ENCODE results near the gene TLE1.
"Not testable (repeated sequence)": the region's sequence is repeated elsewhere in the genome, so short reads cannot be mapped to it uniquely, and the experiment has no call there.

TLE1 gene

GRCh38 chr9:81716409-81716808 lies 27.1 kb upstream of the TLE1 start:
- Histone ChIP-seq H3K4me1 (ENCODE audit: control insufficient read depth, insufficient read depth, low read length) (no peaks in the 10 kb centered on the region), H3K9me3 (replicated peaks; ENCODE audit: low read length) (no peaks in the 10 kb centered on the region), H3K36me3 (ENCODE audit: insufficient read depth, low read length) (no peaks in the 10 kb centered on the region), H3K27me3 (ENCODE audit: control insufficient read depth, insufficient read depth, low read length) (peaks cover 4% of the 10 kb centered on the region), H3K4me3 (ENCODE audit: low read length) (no peak overlapping the region), H3K4me2 (ENCODE audit: low read length) (no peak overlapping the region), H3K9ac (ENCODE audit: low read depth, low read length) (no peak overlapping the region)

GRCh38 chr9:81705578-81705977 lies 16.2 kb upstream of the TLE1 start:
- Histone ChIP-seq H3K4me3 (ENCODE audit: low read length) (no peak overlapping the region), H3K9me3 (replicated peaks; ENCODE audit: low read length) (no peaks in the 10 kb centered on the region), H3K36me3 (ENCODE audit: insufficient read depth, low read length) (no peaks in the 10 kb centered on the region), H3K4me1 (ENCODE audit: control insufficient read depth, insufficient read depth, low read length) (no peaks in the 10 kb centered on the region), H3K4me2 (ENCODE audit: low read length) (no peak overlapping the region), H3K27me3 (ENCODE audit: control insufficient read depth, insufficient read depth, low read length) (no peaks in the 10 kb centered on the region), H3K9ac (ENCODE audit: low read depth, low read length) (no peak overlapping the region)

GRCh38 chr9:81694541-81694940 lies 5.2 kb upstream of the TLE1 start:
- no peak overlapping the region for H3K9ac ChIP-seq (ENCODE audit: low read depth, low read length)
- no peaks in the 10 kb centered on the region for H3K9me3 ChIP-seq (replicated peaks; ENCODE audit: low read length)
- no peak overlapping the region for H3K4me3 ChIP-seq (ENCODE audit: low read length)
- peaks cover 13% of the 10 kb centered on the region for H3K27me3 ChIP-seq (ENCODE audit: control insufficient read depth, insufficient read depth, low read length)
- H3K36me3 ChIP-seq (ENCODE audit: insufficient read depth, low read length), result no peaks in the 10 kb centered on the region
- peaks cover 3% of the 10 kb centered on the region for H3K4me1 ChIP-seq (ENCODE audit: control insufficient read depth, insufficient read depth, low read length)
- H3K4me2 ChIP-seq (ENCODE audit: low read length), result no peak overlapping the region

GRCh38 chr9:81693671-81694378 lies 4.5 kb upstream of the TLE1 start:
- Histone ChIP-seq H3K9ac (ENCODE audit: low read depth, low read length) (no peak overlapping the region), H3K27me3 (ENCODE audit: control insufficient read depth, insufficient read depth, low read length) (peaks cover 13% of the 10 kb centered on the region), H3K4me3 (ENCODE audit: low read length) (no peak overlapping the region), H3K9me3 (replicated peaks; ENCODE audit: low read length) (no peaks in the 10 kb centered on the region), H3K4me2 (ENCODE audit: low read length) (no peak overlapping the region), H3K36me3 (ENCODE audit: insufficient read depth, low read length) (no peaks in the 10 kb centered on the region), H3K4me1 (ENCODE audit: control insufficient read depth, insufficient read depth, low read length) (peaks cover 3% of the 10 kb centered on the region)

GRCh38 chr9:81690251-81690851 lies 1.0 kb upstream of the TLE1 start:
- H3K9ac ChIP-seq (ENCODE audit: low read depth, low read length), result peak overlapping the region; percentile 75

GRCh38 chr9:81689093-81689342 lies 329 bp downstream of the TLE1 start:
- not testable (repeated sequence) for H3K9me3 ChIP-seq (replicated peaks; ENCODE audit: low read length); H3K27me3 ChIP-seq (ENCODE audit: control insufficient read depth, insufficient read depth, low read length); H3K36me3 ChIP-seq (ENCODE audit: insufficient read depth, low read length)
- H3K9ac ChIP-seq (ENCODE audit: low read depth, low read length), result peak overlapping the region; percentile 78
- H3K4me1 ChIP-seq (ENCODE audit: control insufficient read depth, insufficient read depth, low read length), result peaks cover 17% of the 10 kb centered on the region
- H3K4me3 ChIP-seq (ENCODE audit: low read length), result peak overlapping the region; percentile 81
- H3K4me2 ChIP-seq (ENCODE audit: low read length), result peak overlapping the region; percentile 78

More at GRCh38 chr9:81690251-81690851, 1.0 kb upstream of the TLE1 start:
- H3K9me3 ChIP-seq (replicated peaks; ENCODE audit: low read length), result no peaks in the 10 kb centered on the region
- H3K4me1 ChIP-seq (ENCODE audit: control insufficient read depth, insufficient read depth, low read length), result peaks cover 17% of the 10 kb centered on the region
- peak overlapping the region; percentile 93 for H3K4me2 ChIP-seq (ENCODE audit: low read length)
- H3K4me3 ChIP-seq (ENCODE audit: low read length), result peak overlapping the region; percentile 73
- H3K36me3 ChIP-seq (ENCODE audit: insufficient read depth, low read length), result no peaks in the 10 kb centered on the region
- H3K27me3 ChIP-seq (ENCODE audit: control insufficient read depth, insufficient read depth, low read length), result peaks cover 13% of the 10 kb centered on the region

- Histone ChIP-seq H3K4me1 (ENCODE audit: control insufficient read depth, insufficient read depth, low read length) (peaks cover 17% of the 10 kb centered on the region), H3K4me3 (ENCODE audit: low read length) (peak overlapping the region; percentile 81), H3K4me2 (ENCODE audit: low read length) (peak overlapping the region; percentile 78), H3K9ac (ENCODE audit: low read depth, low read length) (peak overlapping the region; percentile 78)
- H3K9me3 ChIP-seq (replicated peaks; ENCODE audit: low read length); H3K36me3 ChIP-seq (ENCODE audit: insufficient read depth, low read length); H3K27me3 ChIP-seq (ENCODE audit: control insufficient read depth, insufficient read depth, low read length): not testable (repeated sequence)
Observed at GRCh38 chr9:81688262-81689092, 870 bp downstream of the TLE1 start.

GRCh38 chr9:81687521-81688261 lies 1.7 kb downstream of the TLE1 start:
- H3K36me3 ChIP-seq (ENCODE audit: insufficient read depth, low read length), result no peaks in the 10 kb centered on the region
- peak overlapping the region; percentile 78 for H3K9ac ChIP-seq (ENCODE audit: low read depth, low read length)
- H3K4me1 ChIP-seq (ENCODE audit: control insufficient read depth, insufficient read depth, low read length), result peaks cover 17% of the 10 kb centered on the region
- no peaks in the 10 kb centered on the region for H3K27me3 ChIP-seq (ENCODE audit: control insufficient read depth, insufficient read depth, low read length)
- H3K4me3 ChIP-seq (ENCODE audit: low read length), result peak overlapping the region; percentile 81
- no peaks in the 10 kb centered on the region for H3K9me3 ChIP-seq (replicated peaks; ENCODE audit: low read length)
- peak overlapping the region; percentile 78 for H3K4me2 ChIP-seq (ENCODE audit: low read length)

GRCh38 chr9:81686614-81687520 lies 2.5 kb downstream of the TLE1 start:
- peak overlapping the region; percentile 78 for H3K4me2 ChIP-seq (ENCODE audit: low read length)
- peak overlapping the region; percentile 78 for H3K9ac ChIP-seq (ENCODE audit: low read depth, low read length)
- no peaks in the 10 kb centered on the region for H3K27me3 ChIP-seq (ENCODE audit: control insufficient read depth, insufficient read depth, low read length)
- H3K9me3 ChIP-seq (replicated peaks; ENCODE audit: low read length), result no peaks in the 10 kb centered on the region
- H3K4me3 ChIP-seq (ENCODE audit: low read length), result peak overlapping the region; percentile 81
- H3K4me1 ChIP-seq (ENCODE audit: control insufficient read depth, insufficient read depth, low read length), result peaks cover 17% of the 10 kb centered on the region
- H3K36me3 ChIP-seq (ENCODE audit: insufficient read depth, low read length), result no peaks in the 10 kb centered on the region

GRCh38 chr9:81685763-81686613 lies 3.4 kb downstream of the TLE1 start:
- Histone ChIP-seq H3K4me3 (ENCODE audit: low read length) (peak overlapping the region; percentile 81), H3K27me3 (ENCODE audit: control insufficient read depth, insufficient read depth, low read length) (no peaks in the 10 kb centered on the region)

More at GRCh38 chr9:81685763-81686613, 3.4 kb downstream of the TLE1 start:
- peak overlapping the region; percentile 78 for H3K4me2 ChIP-seq (ENCODE audit: low read length)
- no peak overlapping the region for H3K9ac ChIP-seq (ENCODE audit: low read depth, low read length)
- H3K36me3 ChIP-seq (ENCODE audit: insufficient read depth, low read length), result no peaks in the 10 kb centered on the region
- peaks cover 17% of the 10 kb centered on the region for H3K4me1 ChIP-seq (ENCODE audit: control insufficient read depth, insufficient read depth, low read length)
- H3K9me3 ChIP-seq (replicated peaks; ENCODE audit: low read length), result no peaks in the 10 kb centered on the region
